HG03139 (cell line): ENCODE results near the gene CFAP92.
A peak's percentile ranks its signal among the peaks of the same experiment; 100 is the strongest.

Experiments
- ATAC-seq: cut with Tn5 transposase; IDR thresholded peaks from one replicate; pipeline ENCODE4 v1.9.1; 2021; ENCODE audit not compliant: unreplicated experiment

Gene CFAP92

GRCh38 chr3:128993461-128994172, at the start of gene CFAP92:
TSS of gene CFAP92 (minus strand) at chr3:128994076. CDS start at chr3:128993304, 772 bp downstream.
- ATAC-seq = peak; percentile 80

GRCh38 chr3:129040579-129041300, 46.9 kb upstream of the CFAP92 start:
- ATAC-seq = no peak

- ATAC-seq = no peak
Observed at GRCh38 chr3:129040039-129040336, 46.1 kb upstream of the CFAP92 start.

- no peak for ATAC-seq
Observed at GRCh38 chr3:129039271-129040038, 45.6 kb upstream of the CFAP92 start.

GRCh38 chr3:129038121-129038855, 44.4 kb upstream of the CFAP92 start:
- no peak for ATAC-seq

GRCh38 chr3:129037093-129037419, 43.2 kb upstream of the CFAP92 start:
- ATAC-seq = no peak

- no peak for ATAC-seq
Observed at GRCh38 chr3:129036222-129037092, 42.6 kb upstream of the CFAP92 start.

GRCh38 chr3:129035360-129036221, 41.7 kb upstream of the CFAP92 start:
- no peak for ATAC-seq

GRCh38 chr3:129034642-129035041, 40.8 kb upstream of the CFAP92 start:
- ATAC-seq = no peak

- no peak for ATAC-seq
Observed at GRCh38 chr3:129033633-129034321, 39.9 kb upstream of the CFAP92 start.

- no peak for ATAC-seq
Observed at GRCh38 chr3:129033151-129033550, 39.3 kb upstream of the CFAP92 start.

GRCh38 chr3:129032716-129033115, 38.8 kb upstream of the CFAP92 start:
- no peak for ATAC-seq

GRCh38 chr3:129031476-129032215, 37.8 kb upstream of the CFAP92 start:
- no peak for ATAC-seq

GRCh38 chr3:129030611-129031010, 36.7 kb upstream of the CFAP92 start:
- no peak for ATAC-seq

- ATAC-seq = no peak
Observed at GRCh38 chr3:129028866-129029265, 35.0 kb upstream of the CFAP92 start.

GRCh38 chr3:129027544-129027880, 33.6 kb upstream of the CFAP92 start:
- ATAC-seq = no peak

GRCh38 chr3:129026728-129027543, 33.1 kb upstream of the CFAP92 start:
- peak; percentile 97 for ATAC-seq
